Measurements from ENCODE around the gene DOCK11.

DOCK11 gene

DNA sequence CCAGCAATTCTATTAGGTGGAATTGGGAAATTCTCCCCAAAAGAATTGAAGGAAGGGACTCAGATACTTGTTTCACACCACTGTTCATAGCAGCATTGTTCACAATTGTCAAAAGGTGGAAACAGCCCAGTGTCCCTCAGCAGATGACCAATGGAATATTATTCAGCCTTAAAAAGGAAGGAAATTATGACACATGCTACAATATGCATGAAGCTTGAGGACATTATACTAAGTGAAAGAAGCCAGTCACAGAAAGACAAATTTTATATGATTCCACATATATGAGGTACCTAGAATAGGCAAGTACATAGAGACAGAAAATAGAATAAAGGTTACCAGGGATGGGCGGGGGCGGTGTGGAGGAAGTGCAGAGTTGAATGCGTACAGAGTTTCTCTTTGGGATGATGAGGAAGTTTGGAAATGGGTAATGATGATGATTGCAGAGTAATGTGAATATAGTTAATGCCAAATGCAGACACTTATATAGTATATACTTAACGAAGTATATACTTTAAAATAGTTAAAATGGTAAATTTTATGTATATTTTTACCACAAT lies 29.6 kb downstream of the DOCK11 start:
- Histone ChIP-seq H3K27ac (ENCODE audit: extremely low read depth, low read depth, low read length) (no peak overlapping the region), H3K36me3 (ENCODE audit: control insufficient read depth in 2 of 2, insufficient read depth in 1 of 2, low read length in 2 of 2) (no peaks in the 10 kb centered on the region), H3K4me3 (ENCODE audit: low read depth, low read length) (no peak overlapping the region), H3K4me1 (ENCODE audit: control insufficient read depth, insufficient read depth, low read length) (peaks cover 14% of the 10 kb centered on the region; the same call in 1 of the 2 replicates), H3K9me3 (ENCODE audit: control insufficient read depth, insufficient read depth, low read depth, low read length) (no peaks in the 10 kb centered on the region)
- CTCF ChIA-PET = no interaction called here
- POLR2A ChIA-PET = no interaction called here
- TF ChIP-seq ZNF580 (tag by site-specific recombination; IDR thresholded peaks at IDR 0.05) (no peak), ZNF146 (tag by site-specific recombination; IDR thresholded peaks at IDR 0.05) (peak; percentile 93)

DNA sequence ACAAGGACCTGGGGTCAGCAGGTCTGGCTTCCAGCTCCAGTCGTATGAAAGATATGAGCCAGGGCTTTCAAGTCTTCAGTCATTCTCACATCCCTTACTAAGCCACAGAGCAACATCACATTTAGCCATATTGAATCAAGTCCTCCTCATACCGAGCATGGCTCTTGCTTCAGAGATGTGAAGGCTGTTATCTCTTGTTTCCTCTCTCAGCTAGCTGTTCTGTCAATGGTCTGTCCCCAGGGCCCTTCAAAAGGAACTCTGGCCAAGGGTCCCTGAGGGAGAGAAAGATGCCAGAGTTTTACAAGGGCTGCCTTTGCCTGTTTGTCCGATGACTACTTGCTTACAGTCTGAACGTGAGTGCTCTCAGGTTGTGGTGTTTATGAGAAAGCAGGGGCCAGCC lies 30.5 kb downstream of the DOCK11 start:
- Histone ChIP-seq H3K9me3 (ENCODE audit: control insufficient read depth, insufficient read depth, low read depth, low read length) (no peaks in the 10 kb centered on the region), H3K36me3 (ENCODE audit: control insufficient read depth in 2 of 2, insufficient read depth in 1 of 2, low read length in 2 of 2) (no peaks in the 10 kb centered on the region), H3K27ac (ENCODE audit: extremely low read depth, low read depth, low read length) (no peak overlapping the region), H3K4me3 (ENCODE audit: low read depth, low read length) (no peak overlapping the region), H3K4me1 (ENCODE audit: control insufficient read depth, insufficient read depth, low read length) (peaks cover 8% of the 10 kb centered on the region; the same call in 1 of the 2 replicates)
- CTCF ChIA-PET = no interaction called here
- POLR2A ChIA-PET = no interaction called here
- TF ChIP-seq ZNF341 (tag by site-specific recombination; IDR thresholded peaks at IDR 0.05; ENCODE audit: low read depth) (peak; percentile 89), BCL11B (tag by site-specific recombination; IDR thresholded peaks at IDR 0.05; ENCODE audit: low read depth) (no peak), TRIM28 (IDR thresholded peaks at IDR 0.05; ENCODE audit: borderline replicate concordance, low read length) (peak; percentile 60; the same call in 1 of the 2 replicates), ZBTB17 (tag by site-specific recombination; IDR thresholded peaks at IDR 0.05) (0 out of 2 replicates have a peak, but pooled peaks have one; percentile 16)

GRCh38 chrX:118528071-118528737 lies 32.6 kb downstream of the DOCK11 start:
- Histone ChIP-seq H3K4me1 (ENCODE audit: control insufficient read depth, insufficient read depth, low read length) (peaks cover 8% of the 10 kb centered on the region; the same call in 1 of the 2 replicates), H3K36me3 (ENCODE audit: control insufficient read depth in 2 of 2, insufficient read depth in 1 of 2, low read length in 2 of 2) (no peaks in the 10 kb centered on the region), H3K4me3 (ENCODE audit: low read depth, low read length) (no peak overlapping the region), H3K27ac (ENCODE audit: extremely low read depth, low read depth, low read length) (no peak overlapping the region), H3K9me3 (ENCODE audit: control insufficient read depth, insufficient read depth, low read depth, low read length) (no peaks in the 10 kb centered on the region)
- POLR2A ChIA-PET = no interaction called here
- TF ChIP-seq ZNF350 (tag by site-specific recombination; IDR thresholded peaks at IDR 0.05) (no peak), ZNF776 (tag by site-specific recombination; IDR thresholded peaks at IDR 0.05; ENCODE audit: borderline replicate concordance) (no peak)
- CTCF ChIA-PET = interaction anchor here (0.7 kb wide), 1 partner anchor 279 kb away, joined by 4 read pairs; no protein-coding TSS in a partner anchor

- Histone ChIP-seq H3K9me3 (ENCODE audit: control insufficient read depth, insufficient read depth, low read depth, low read length) (no peaks in the 10 kb centered on the region), H3K27ac (ENCODE audit: extremely low read depth, low read depth, low read length) (no peak overlapping the region), H3K4me3 (ENCODE audit: low read depth, low read length) (no peak overlapping the region), H3K4me1 (ENCODE audit: control insufficient read depth, insufficient read depth, low read length) (peaks cover 8% of the 10 kb centered on the region; the same call in 1 of the 2 replicates), H3K36me3 (ENCODE audit: control insufficient read depth in 2 of 2, insufficient read depth in 1 of 2, low read length in 2 of 2) (no peaks in the 10 kb centered on the region)
- CTCF ChIA-PET = no interaction called here
- POLR2A ChIA-PET = interaction anchor here (1.5 kb wide), 1 partner anchor 33 kb away, joined by 3 read pairs; no protein-coding TSS in a partner anchor
- TF ChIP-seq MZF1 (tag by site-specific recombination; IDR thresholded peaks at IDR 0.05; ENCODE audit: borderline replicate concordance) (peak; percentile 34; the same call in 1 of the 2 replicates), ZNF518A (tag by site-specific recombination; conservative IDR thresholded peaks at IDR 0.05; ENCODE audit: low read depth) (no peak), BCL6B (tag by site-specific recombination; IDR thresholded peaks at IDR 0.05) (0 out of 2 replicates have a peak, but pooled peaks have one; percentile 12), KLF16 (tag by site-specific recombination; IDR thresholded peaks at IDR 0.05) (no peak), ZBTB48 (tag by site-specific recombination; IDR thresholded peaks at IDR 0.05) (peak; percentile 87), ZNF600 (tag by site-specific recombination; IDR thresholded peaks at IDR 0.05) (peak; percentile 32; the same call in 1 of the 2 replicates)
- TF ChIP-seq, protein P1, sequence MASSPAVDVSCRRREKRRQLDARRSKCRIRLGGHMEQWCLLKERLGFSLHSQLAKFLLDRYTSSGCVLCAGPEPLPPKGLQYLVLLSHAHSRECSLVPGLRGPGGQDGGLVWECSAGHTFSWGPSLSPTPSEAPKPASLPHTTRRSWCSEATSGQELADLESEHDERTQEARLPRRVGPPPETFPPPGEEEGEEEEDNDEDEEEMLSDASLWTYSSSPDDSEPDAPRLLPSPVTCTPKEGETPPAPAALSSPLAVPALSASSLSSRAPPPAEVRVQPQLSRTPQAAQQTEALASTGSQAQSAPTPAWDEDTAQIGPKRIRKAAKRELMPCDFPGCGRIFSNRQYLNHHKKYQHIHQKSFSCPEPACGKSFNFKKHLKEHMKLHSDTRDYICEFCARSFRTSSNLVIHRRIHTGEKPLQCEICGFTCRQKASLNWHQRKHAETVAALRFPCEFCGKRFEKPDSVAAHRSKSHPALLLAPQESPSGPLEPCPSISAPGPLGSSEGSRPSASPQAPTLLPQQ (tag by site-specific recombination; IDR thresholded peaks at IDR 0.05) = peak; percentile 74; the same call in 1 of the 2 replicates
Measured at GRCh38 chrX:118530219-118530911, 34.8 kb downstream of the DOCK11 start.

Data from HEK293 (cell line).